ENCODE measurements around the gene MAP3K5.

DNA sequence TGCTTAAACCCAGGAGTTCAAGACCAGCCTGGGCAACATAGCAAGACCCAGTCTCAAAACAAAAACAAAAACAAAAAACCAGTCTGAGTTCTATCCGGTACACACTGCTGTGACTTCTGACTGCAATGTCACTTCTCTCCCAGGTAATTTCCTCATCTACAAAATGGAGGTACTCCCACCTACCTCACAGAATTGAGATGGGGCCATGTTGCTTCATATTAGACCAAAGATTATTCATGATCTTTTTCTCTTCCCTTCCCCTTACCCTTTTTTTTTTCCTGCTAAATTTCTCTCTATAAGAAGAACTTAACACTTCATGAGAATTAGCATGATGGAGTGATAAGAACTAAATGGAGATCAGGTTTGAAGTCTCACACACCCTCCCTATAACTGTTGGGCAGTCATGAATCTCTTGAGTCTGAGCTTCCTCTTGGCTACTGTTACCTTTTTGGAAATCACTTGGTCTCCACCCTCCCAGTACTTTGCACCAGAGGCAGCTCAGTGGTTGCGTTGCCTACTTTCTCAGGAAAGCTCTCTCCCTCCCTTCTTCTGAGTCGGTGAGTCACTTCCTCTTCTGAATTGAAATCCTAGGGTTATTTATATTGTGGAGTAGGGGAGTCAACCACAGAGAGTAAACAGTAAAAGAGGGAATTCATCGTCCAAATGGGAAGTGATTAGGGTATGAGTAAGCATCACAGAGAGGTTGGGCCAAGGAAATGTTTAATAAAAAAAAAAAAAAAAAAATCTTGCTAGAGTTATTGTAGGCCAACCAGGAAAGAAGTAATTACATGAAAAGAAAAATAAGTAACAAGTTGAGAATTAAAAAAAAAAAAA is 182.2 kb downstream of the MAP3K5 start:
- TF ChIP-seq, protein P1, sequence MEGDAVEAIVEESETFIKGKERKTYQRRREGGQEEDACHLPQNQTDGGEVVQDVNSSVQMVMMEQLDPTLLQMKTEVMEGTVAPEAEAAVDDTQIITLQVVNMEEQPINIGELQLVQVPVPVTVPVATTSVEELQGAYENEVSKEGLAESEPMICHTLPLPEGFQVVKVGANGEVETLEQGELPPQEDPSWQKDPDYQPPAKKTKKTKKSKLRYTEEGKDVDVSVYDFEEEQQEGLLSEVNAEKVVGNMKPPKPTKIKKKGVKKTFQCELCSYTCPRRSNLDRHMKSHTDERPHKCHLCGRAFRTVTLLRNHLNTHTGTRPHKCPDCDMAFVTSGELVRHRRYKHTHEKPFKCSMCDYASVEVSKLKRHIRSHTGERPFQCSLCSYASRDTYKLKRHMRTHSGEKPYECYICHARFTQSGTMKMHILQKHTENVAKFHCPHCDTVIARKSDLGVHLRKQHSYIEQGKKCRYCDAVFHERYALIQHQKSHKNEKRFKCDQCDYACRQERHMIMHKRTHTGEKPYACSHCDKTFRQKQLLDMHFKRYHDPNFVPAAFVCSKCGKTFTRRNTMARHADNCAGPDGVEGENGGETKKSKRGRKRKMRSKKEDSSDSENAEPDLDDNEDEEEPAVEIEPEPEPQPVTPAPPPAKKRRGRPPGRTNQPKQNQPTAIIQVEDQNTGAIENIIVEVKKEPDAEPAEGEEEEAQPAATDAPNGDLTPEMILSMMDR (IDR thresholded peaks at IDR 0.05): no peak
- TF ChIP-seq POLR2A (IDR thresholded peaks at IDR 0.05): no peak
